Fibroblast of lung (primary cell): ENCODE measurements around the gene RHEBL1. TPM values are rescaled to one million over a fixed set of nuclear protein-coding genes. Genes with fewer than 3 reads are reported as not detected.

Experiments
- DNase-seq, 2 donors: peaks; one replicate each; pipeline versions ENCODE4 v3.0.0 to v3.0.0-alpha.2; 2010; ENCODE audit warnings: low read depth in 2 of 2
- H2AFZ ChIP-seq: 2 replicates; pipeline ENCODE4 v1.5.1; 2012; ENCODE audit warnings: low read length, control low read depth, inconsistent platforms
- H3K27ac ChIP-seq: 2 replicates; pipeline ENCODE4 v1.5.1; 2011; ENCODE audit warnings: low read length, control low read depth; ENCODE audit not compliant: insufficient read depth
- H3K27me3 ChIP-seq: 2 replicates; pipeline ENCODE4 v1.5.1; 2011; ENCODE audit warnings: mild to moderate bottlenecking, low read length; ENCODE audit not compliant: control insufficient read depth, insufficient read depth
- H3K36me3 ChIP-seq: 2 replicates; pipeline ENCODE4 v1.5.1; 2011; ENCODE audit warnings: low read length; ENCODE audit not compliant: control insufficient read depth, insufficient read depth
- H3K4me1 ChIP-seq: 2 replicates; pipeline ENCODE4 v1.5.1; 2011; ENCODE audit warnings: low read length; ENCODE audit not compliant: control insufficient read depth, insufficient read depth; ENCODE audit errors: extremely low read depth
- H3K4me2 ChIP-seq: 2 replicates; pipeline ENCODE4 v1.5.1; 2011; ENCODE audit warnings: low read length, control low read depth; ENCODE audit not compliant: insufficient read depth; ENCODE audit errors: extremely low read depth
- H3K4me3 ChIP-seq, 4 experiments: fragments of 200-600 bp in 1 of 4; sonication (generic) in 1 of 4; replicated peaks in 1 of 4; 2 replicates each; pipeline ENCODE4 v1.5.1; 2011 to 2016; ENCODE audit warnings: low read length in 4 of 4, low read depth in 3 of 4, mild to moderate bottlenecking in 3 of 4, control low read depth in 2 of 4, inconsistent platforms in 1 of 4, mixed read lengths in 1 of 4; ENCODE audit not compliant: insufficient read depth in 1 of 4; ENCODE audit errors: control extremely low read depth in 1 of 4
- H3K79me2 ChIP-seq: 2 replicates; pipeline ENCODE4 v1.5.1; 2012; ENCODE audit warnings: mild to moderate bottlenecking, low read length, inconsistent platforms; ENCODE audit not compliant: control insufficient read depth, insufficient read depth
- H3K9ac ChIP-seq: 2 replicates; pipeline ENCODE4 v1.5.1; 2011; ENCODE audit warnings: mild to moderate bottlenecking, low read length, control low read depth; ENCODE audit not compliant: insufficient read depth
- H3K9me3 ChIP-seq: 2 replicates; pipeline ENCODE4 v1.5.1; 2012; ENCODE audit warnings: low read depth, low read length; ENCODE audit not compliant: control insufficient read depth, insufficient read depth
- H4K20me1 ChIP-seq: 2 replicates; pipeline ENCODE4 v1.5.1; 2011; ENCODE audit warnings: low read length; ENCODE audit not compliant: control insufficient read depth, insufficient read depth; ENCODE audit errors: extremely low read depth
- CTCF ChIP-seq, 2 donors: IDR thresholded peaks in 1 of 2; conservative IDR thresholded peaks in 1 of 2; 1 replicate in 1 of 2; 2 replicates in 1 of 2; pipeline ENCODE4 v1.5.1; 2011 to 2012; ENCODE audit warnings: low read length in 2 of 2, control low read depth in 1 of 2, inconsistent platforms in 1 of 2, low read depth in 1 of 2, mild to moderate bottlenecking in 1 of 2
- EZH2 ChIP-seq: IDR thresholded peaks from 2 replicates; pipeline ENCODE4 v1.5.1; 2012; ENCODE audit warnings: low read length, control low read depth, mild to moderate bottlenecking; ENCODE audit errors: missing control alignments
- polyA plus RNA-seq, 2 donors: library from polyadenylated mRNA; depleted of rRNA in 1 of 2; stranded (reverse) in 1 of 2; unstranded in 1 of 2; fragments of >200 nt; gene quantifications; 2 replicates each; pipeline ENCODE4 v1.2.1, GENCODE V29; 2011 to 2012; ENCODE audit warnings: missing spikeins in 1 of 2
- total RNA-seq: library from RNA; depleted of rRNA; stranded (reverse); fragments of >200 nt; gene quantifications from 2 replicates; pipeline ENCODE4 v1.2.1, GENCODE V29; 2014

RHEBL1 gene
- total and polyA plus RNA-seq, 2 donors (not counting 1 experiment from before 2014, with no cell fraction given): 0.33 to 0.41 TPM

GRCh38 chr12:49098703-49099102 lies 28.9 kb upstream of the RHEBL1 start:
- H3K27ac ChIP-seq: no peak overlapping the region
- peaks cover 14% of the 10 kb centered on the region for H3K27me3 ChIP-seq
- H3K9ac ChIP-seq: no peak overlapping the region
- no peak for TF ChIP-seq EZH2
- TF ChIP-seq CTCF (conservative IDR thresholded peaks at IDR 0.05 in 1 of 2, IDR thresholded peaks at IDR 0.05 in 1 of 2; ENCODE audit: low read depth in 1 of 2, low read length in 2 of 2): no peak
- H3K4me2 ChIP-seq: no peak overlapping the region
- H2AFZ ChIP-seq: no peak overlapping the region
- peaks cover 12% of the 10 kb centered on the region for H3K36me3 ChIP-seq
- no peaks in the 10 kb centered on the region for H3K79me2 ChIP-seq
- no peak overlapping the region for H3K4me3 ChIP-seq
- H4K20me1 ChIP-seq: no peaks in the 10 kb centered on the region
- DNase-seq: no peak
- no peaks in the 10 kb centered on the region for H3K9me3 ChIP-seq
- H3K4me1 ChIP-seq: peaks cover 4% of the 10 kb centered on the region

GRCh38 chr12:49098035-49098451 lies 28.3 kb upstream of the RHEBL1 start:
- peak; percentile 10 to 41 for DNase-seq
- Histone ChIP-seq H3K79me2 (no peaks in the 10 kb centered on the region), H3K27me3 (peaks cover 17% of the 10 kb centered on the region), H2AFZ (no peak overlapping the region), H3K4me1 (peaks cover 4% of the 10 kb centered on the region), H3K4me2 (no peak overlapping the region), H4K20me1 (no peaks in the 10 kb centered on the region), H3K36me3 (peaks cover 12% of the 10 kb centered on the region), H3K9ac (no peak overlapping the region), H3K4me3 (no peak overlapping the region), H3K27ac (no peak overlapping the region), H3K9me3 (no peaks in the 10 kb centered on the region)
- TF ChIP-seq CTCF (conservative IDR thresholded peaks at IDR 0.05 in 1 of 2, IDR thresholded peaks at IDR 0.05 in 1 of 2; ENCODE audit: low read depth in 1 of 2, low read length in 2 of 2) (peak; percentile 62 to 90), EZH2 (no peak)

- H3K4me2 ChIP-seq: no peak overlapping the region
- H3K27me3 ChIP-seq: peaks cover 17% of the 10 kb centered on the region
- no peak overlapping the region for H2AFZ ChIP-seq
- peaks cover 4% of the 10 kb centered on the region for H3K4me1 ChIP-seq
- H3K9me3 ChIP-seq: no peaks in the 10 kb centered on the region
- H3K79me2 ChIP-seq: no peaks in the 10 kb centered on the region
- H3K4me3 ChIP-seq: no peak overlapping the region
- TF ChIP-seq EZH2: no peak
- TF ChIP-seq CTCF (conservative IDR thresholded peaks at IDR 0.05 in 1 of 2, IDR thresholded peaks at IDR 0.05 in 1 of 2; ENCODE audit: low read depth in 1 of 2, low read length in 2 of 2): no peak
- DNase-seq: no peak
- H3K36me3 ChIP-seq: peaks cover 9% of the 10 kb centered on the region
- no peak overlapping the region for H3K9ac ChIP-seq
- H4K20me1 ChIP-seq: no peaks in the 10 kb centered on the region
- no peak overlapping the region for H3K27ac ChIP-seq
These were observed 27.6 kb upstream of the RHEBL1 start for GRCh38 chr12:49097381-49097780.
